CD4-positive, alpha-beta T cell treated with Interleukin-4 for 1 hour (primary cell): ENCODE data around the gene MGMT.

Source experiments
- DNase-seq, 2 donors: peaks; one replicate each; pipeline ENCODE4 v3.0.0-alpha.2; 2020 to 2022

Gene MGMT

DNA sequence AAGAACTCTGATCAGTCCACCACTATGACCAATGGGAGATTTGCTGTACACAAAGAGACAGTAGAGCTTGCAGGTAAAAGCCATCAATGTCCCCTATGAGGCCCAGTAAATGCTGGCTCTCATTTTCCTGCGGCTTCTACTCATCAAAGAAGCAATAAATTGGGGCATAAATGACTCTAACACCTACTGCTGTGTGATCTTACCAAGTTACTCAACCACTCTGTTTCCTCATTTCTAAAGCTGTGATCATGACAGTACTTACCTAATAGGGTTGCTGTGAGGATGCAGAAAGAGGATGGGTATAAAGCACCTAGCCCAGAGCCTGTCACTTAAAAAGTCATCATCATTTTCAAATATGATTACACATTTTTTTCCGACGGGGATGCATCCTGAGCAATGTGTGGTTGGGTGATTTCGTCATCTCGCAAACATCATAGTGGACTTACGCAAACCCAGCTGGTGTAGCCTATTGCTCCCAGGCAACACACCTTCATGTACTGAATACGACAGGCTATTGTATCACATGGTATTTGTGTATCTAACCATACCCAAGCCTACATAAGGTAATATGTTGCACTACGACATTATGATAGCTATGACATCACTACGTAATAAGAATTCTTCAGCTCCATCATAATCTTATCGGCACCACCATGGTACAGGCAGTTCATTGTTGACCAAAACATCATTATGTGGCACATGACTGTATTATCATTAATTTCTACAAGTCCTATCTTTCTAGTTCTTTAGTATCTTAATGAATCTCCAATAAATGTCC, 7.1 kb upstream of the MGMT start:
- DNase-seq, result no peak

DNA sequence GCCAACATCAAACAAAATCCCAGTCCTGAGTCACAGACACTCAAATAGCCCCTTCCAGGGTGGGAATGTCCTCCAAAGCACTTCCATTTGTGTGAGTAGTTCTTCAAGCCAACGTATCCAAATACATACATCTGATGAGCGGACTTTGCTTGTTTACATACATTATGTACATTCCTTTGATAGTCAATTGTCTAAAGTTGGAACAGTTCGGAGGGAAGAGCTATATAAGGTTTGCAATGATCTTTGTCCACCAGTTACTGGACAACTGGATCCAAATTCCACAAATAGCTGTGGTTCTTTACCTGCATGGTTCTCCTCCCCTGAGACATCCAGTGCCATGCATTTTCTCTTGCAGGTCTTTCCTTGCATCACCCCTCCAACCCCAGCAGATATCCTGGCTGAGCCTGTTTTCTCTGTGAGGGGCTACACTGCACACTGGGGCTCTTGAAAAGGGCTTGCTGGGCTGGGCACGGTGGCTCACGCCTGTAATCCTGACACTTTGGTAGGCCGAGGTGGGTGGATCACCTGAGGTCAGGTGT, 4.7 kb upstream of the MGMT start:
- DNase-seq, result no peak

DNA sequence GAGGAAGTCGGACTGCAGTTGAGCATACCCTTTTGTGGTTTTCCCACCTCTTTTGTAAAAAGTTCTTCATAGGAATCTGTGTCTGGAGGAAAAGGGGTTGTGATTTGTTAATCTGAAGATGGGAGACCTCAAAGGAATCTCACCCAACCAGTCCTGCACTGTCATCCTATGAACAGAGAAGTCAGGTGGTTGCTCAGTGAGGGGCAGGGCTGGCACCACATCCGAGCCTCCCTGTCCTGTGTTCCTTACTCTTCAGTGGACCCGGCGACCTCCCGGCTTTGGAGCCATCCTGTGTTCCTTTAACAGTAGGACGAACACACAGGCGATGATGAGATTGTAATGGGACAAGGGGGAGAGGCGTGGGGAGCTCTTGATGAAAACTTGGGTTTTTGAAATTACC, 2.8 kb upstream of the MGMT start:
- DNase-seq, result no peak

DNA sequence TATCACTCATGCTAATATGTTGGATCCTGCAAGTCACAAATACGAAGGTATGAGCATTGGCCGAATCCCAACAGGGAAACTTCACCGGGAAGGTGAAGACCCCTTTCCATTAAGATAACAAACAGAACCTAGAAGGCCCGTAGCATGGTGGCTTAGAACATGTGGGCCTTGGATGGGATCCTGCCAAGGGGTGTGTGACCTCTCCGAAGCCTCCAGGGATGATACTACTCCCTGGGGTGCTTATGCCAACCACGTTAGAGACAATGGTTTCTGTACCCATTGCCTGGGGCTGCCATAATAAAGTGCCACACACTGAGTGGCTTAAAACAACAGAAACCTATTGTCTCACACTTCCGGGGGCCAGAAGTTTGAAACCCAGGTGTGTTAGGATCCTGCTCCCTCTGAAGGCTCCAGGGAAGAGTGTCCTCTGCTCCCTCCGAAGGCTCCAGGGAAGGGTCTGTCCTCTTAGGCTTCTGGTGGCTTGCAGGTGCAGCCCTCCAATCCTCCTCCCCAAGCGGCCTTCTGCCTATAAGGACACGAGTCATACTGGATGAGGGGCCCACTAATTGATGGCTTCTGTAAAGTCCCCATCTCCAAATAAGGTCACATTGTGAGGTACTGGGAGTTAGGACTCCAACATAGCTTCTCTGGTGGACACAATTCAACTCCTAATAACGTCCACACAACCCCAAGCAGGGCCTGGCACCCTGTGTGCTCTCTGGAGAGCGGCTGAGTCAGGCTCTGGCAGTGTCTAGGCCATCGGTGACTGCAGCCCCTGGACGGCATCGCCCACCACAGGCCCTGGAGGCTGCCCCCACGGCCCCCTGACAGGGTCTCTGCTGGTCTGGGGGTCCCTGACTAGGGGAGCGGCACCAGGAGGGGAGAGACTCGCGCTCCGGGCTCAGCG, 992 bp upstream of the MGMT start:
- no peak for DNase-seq

DNA sequence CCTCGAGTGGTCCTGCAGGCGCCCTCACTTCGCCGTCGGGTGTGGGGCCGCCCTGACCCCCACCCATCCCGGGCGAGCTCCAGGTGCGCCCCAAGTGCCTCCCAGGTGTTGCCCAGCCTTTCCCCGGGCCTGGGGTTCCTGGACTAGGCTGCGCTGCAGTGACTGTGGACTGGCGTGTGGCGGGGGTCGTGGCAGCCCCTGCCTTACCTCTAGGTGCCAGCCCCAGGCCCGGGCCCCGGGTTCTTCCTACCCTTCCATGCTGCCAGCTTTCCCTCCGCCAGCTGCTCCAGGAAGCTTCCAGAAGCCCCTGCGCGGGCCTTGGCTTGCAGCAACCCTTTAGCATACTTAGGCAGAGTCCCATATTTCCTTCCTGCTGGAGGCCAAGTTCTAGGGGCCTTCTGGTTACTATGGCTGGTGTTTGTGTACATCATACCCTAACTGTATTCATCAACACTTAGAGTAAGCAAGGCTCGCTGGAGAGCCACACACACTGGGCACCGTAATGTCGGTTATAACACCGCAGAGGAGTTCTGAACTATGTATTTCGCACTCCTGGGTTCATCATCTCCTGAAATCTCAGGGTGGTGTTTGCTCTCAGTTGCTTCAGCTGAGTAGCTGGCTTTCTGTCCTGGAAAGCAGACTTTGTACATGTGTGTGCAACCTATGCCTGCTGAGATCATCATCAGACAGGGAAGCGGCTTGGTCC, 471 bp downstream of the MGMT start:
- DNase-seq, result no peak

DNA sequence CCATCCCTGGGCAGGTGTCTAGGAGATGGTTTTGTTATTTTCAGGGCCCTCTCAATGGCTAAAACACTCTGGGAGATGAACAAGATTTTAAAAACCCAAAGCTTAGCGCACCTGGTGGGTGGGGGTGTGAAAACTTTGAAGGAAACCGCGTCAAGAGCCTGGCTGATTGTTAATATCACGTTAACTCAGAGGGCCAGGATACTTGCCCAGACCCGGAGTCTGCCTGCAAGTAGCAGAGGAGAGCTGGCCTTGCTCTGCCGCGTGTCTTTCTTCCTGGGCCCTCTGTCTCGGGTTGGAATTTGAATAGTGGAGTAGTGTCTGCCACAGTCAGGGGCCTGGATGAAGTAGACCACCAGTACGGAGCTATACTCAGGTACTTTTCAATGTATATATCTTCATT, 1.1 kb downstream of the MGMT start:
- no peak for DNase-seq

DNA sequence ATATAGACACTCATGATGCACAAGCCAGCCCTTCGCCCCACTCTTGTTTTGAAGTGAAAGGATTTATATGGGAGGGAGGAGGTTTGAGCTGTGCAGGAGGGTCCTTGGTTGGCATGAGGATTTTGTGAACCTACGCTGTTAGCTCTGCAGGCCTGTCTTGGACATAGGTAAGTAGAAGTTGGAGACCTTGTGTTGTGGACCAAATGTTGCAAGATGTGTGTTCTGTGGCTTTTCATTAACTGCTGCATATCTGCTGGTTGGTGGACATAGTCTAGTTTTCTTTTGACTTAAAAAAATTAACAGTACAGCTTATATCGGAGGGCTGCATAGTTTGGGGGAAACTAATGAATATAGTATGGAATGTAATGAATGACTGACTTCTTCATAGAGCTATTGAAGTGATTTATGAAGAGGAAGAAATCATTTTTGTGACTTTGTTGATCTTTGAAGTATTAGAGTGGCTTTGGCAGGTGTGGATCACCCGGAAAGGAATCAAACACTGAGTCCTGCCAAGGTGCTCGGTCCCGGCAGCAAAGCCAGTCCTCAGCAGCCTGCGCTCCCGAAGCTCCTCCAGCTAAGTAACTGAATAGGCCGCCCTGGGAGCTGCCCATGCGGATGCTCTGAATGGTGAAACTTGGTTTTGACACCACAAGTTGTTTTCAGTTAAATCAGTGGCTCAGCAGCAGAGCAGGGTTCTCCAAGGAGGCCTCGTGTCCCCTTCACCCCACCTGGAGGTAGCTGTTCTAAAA, 3.2 kb downstream of the MGMT start:
- no peak for DNase-seq

DNA sequence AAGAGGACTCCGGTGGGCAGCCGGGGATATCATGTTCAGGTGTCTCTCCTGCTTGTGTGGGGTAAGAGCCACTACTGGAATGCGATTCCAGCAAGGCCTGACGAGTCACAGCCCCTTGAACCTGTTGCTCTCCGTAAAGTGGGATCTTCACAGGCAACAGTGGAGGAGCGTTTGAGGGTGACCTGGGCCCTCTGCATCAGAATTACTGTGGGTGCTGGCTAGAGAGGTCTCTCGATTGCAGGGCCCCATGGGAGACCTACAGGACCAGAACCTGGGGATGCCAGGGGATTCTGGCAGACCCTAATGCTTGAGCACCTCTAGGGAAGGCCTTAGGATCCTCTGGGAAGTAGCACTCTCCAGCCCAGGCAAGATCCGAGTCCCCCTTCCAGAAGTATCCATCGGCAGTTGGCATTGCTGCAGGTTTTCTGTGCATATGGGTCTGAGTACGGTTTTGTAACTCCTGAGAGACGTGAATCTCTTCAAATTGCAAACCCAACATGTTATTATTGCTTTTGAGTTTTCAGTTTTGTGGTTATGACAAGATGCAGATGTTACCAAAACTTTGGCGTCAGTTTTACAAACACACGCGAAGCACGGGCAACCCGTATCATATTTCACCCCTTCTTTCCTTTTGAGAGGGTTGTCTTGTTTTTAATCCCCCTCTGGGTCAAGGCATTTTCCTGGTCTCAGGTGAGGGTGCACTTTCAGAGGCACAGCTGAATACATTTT, 4.6 kb downstream of the MGMT start:
- DNase-seq, result no peak

DNA sequence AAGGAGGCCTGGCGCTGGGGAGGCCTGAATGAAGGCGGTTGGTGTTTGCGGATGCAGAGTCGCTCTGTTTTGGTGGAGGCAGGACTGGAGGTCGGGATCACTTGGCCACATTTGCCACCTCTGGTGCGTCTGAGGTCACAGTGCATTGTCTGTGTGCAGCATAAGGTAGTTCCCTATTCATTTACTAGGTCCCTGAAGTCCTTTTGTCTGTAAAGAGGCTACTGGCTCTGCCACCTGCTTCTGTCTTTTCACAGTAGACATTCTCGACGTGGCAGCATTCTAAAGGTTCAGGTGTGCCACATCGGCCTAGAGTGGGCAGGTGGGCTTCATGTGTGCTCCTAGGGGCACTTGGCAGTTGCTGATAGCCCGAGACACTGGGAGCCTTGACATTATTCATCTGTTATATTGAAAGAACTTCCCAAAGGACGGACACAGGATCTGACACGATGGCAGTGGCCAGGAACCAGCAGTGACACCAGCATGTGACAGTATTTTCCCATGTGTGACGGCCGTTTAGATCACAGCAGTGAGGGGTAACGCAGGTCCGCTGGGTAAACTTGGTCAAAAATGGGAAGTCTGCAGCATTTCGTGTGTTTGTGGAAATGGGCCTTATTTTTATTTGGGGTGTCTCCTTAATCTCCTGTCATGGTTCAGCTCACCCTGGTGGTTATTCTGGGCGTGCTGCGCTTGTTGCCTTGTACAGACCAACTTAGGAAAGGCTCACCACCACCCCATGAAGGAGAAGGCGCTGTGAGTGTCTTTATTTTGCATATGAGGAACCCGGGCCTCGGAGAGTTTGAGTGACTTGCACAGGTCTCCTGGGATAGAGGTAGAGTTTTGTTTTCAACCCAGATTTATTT, 5.9 kb downstream of the MGMT start:
- no peak for DNase-seq

DNA sequence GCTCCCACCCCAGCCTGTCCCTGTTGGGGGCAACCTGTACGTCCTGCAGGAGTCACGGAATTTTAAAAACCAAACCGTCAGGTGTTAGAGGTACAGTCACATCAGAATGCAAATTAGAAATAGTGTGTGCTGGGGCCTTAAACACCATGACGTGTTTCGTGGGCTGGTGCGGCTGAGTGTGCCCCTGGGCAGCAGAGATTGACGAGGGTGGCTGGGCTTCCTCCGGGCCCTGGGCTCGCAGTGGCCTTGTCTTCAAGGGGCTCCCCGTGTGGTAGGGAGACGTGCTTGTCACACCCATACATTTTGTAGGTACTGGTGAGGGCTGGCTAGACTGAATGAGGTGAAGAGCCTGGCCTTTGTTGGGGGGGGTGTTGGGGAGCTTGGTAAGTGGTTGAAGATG, 7.6 kb downstream of the MGMT start:
- DNase-seq, result no peak

DNA sequence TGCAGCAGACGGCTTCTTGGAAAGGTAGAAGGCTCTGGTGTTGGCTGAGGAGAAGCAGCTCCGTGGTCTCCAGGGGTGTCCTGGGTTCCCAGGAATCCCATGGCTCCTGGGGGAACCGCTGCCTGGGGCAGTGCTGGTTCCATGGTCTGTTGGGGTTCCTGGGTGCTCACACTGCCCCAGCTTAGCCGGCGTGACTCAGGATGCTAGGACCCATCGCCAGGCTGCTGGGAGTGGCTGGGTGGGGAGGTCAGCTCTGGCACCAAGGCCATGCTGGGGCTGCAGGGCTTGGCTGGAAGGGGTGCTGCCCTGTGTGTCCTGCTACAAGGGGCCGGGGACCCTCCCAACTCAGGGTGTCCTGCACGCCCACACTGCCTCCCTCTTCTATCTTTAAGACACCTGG, 9.4 kb downstream of the MGMT start:
- no peak for DNase-seq

DNA sequence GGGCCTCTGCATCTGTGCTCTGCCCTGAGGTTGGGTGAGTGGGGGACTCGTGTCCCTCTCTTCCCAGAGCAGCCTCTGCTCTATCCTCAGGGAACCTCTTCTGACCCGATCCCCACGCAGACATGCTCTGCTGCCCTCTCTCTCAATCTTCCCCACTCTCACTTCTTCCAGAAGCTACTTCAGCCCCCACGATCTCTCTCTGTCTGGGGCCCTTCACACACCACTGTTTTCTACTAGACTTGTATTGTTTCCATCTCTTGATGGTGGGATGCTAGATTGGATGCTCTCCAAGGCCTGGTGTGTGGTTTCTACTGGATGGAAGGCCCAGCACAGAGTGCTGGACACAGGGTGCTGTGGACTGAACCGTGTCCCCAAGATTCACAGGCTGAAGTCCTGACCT, 10.0 kb downstream of the MGMT start:
- no peak for DNase-seq

DNA sequence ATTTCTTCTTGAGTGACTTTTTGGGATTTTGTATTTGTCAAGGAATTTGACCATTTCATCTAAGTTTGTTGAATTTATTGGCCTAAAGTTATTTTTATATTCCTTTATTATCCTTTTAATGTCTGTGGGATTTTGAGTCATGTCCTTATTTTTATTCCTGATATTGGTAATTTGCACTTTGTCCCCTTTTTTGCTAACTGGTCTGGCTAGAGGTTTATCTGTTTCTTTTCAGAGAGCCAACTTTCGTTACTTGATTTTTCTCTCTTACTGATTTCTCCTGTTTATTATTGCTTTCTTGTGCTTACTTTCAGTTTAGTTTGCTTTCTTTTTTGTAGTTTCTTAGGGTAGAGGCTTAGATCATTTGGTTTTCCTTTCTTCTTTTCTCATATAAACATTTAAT, 14.6 kb downstream of the MGMT start:
- DNase-seq, result no peak

DNA sequence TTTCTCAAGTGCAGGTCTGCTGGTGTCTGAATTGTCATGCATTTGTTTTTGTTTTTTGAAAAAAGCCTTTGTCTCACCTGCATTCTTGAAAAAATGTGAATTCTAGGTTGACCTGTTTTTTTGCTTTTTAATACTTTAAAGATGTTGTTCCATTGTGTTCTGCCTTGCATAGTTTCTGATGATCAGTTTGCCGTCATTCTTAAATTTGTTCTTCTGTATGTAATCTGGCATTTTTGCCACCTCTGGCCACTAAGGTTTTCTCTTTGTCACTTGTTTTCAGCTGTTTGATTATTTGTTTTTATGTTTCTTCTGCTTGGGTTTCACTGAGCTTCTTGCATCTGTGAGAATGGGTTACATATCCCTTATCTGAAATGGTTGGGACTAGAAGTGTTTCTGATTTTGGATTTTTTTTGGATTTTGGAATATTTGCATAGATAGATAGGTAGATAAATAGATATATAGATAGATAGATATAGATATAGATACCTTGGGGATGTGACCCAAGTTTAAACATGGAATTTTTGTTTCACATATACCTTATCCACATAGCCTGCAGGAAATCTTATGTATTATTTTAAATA, 16.5 kb downstream of the MGMT start:
- DNase-seq, result no peak

DNA sequence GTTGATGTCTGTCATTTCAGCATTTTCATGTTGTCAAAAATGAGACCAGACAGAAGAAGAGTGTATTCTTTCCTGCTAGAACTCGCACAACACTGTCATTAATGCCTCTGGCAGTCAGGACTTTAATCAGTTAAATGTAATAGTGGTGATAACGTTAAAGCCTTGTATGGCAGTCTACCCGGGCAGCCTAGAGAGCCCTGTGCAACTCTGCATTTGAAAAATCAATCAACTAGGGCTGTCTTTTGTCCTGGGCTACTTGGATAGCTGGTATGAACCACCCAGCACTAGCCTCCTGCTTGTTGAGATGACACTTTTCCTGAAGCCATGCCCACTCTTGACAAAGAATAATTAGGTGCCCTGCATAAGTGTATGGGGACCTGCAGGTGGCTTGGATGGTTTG, 19.8 kb downstream of the MGMT start:
- DNase-seq, result no peak

DNA sequence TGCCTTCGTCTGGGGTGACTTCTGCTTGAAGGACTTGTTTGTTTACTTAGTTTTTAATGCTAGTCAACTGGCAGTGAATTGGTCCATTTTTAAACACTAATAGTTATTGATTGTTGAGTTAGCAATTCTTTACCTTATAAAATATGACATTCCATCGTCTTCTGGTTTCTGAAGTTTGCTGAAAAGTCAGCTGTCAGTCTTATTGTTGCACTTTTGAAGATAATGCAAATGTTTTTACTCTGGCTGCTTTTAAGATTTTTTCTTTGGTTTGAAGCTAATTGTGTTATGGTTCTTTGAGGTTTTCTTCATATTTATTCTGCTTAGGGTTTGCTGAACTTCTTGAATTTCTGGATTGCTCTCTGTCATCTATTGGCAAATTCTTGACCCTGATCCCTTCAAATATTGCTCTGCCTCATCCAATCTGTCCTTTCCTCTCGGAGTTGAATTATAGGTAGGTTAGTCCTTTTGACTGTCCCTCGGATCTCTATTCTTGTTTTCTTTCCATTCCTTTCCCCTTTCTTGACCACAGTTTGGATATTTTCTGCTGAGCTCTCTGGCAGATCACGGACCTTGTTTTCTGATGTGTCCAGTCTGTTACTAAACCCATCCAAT, 24.2 kb downstream of the MGMT start:
- DNase-seq, result no peak

DNA sequence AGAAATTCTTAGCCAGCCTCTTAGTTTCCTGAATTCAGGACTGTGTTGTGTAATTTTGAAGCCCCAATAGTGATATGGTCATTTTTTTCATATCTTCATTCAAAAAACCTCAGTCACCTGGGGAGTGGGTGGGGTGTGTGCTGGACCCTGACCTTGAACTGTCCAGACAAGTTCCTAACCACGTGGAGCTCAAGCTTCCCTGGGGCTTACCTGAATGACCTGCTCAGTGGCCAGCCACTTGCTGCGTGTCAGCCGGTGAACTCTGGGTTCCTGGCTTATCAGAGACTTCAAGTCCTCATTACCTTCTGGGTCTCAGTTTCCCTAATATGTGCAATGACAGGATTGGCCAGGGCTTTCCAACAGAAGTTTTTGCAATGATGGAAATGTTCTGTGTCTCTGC, 27.1 kb downstream of the MGMT start:
- no peak for DNase-seq

DNA sequence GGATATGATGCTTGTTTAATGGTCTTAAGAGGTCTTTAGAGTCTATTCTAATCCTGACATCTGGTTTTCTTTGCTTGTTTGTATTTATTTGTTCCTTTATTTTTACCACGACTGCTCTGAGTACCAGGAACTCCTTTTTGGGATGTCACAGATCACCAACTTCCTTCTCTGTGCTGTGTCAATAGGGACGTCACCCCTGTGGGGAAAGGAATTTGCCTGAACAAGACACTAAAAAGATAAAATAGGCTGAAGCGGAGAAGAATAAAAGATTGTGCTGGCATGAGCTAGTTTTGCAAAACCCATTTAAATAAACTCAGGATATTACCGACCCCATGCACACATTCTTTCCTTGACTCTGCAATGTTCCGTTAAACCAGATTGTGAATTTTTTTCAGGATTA, 27.7 kb downstream of the MGMT start:
- no peak for DNase-seq

DNA sequence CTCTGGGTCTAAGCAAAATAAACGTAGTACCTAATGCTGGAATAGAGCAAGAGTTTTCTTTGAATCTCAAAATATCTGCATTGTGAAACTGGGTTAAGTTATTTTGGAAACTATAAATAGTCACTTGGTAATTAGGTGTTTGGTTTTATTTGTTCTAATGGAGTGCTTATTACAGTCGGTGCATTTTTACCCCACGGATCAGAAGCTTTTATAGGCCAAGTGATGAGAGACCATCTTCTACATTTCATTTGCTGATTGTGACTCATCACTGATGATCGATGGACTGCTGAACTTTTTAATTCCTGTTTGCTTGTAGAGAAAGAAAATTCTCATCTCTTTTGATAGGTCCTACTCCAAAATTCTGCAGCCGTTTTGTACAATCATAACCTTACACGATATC, 28.2 kb downstream of the MGMT start:
- DNase-seq, result no peak

DNA sequence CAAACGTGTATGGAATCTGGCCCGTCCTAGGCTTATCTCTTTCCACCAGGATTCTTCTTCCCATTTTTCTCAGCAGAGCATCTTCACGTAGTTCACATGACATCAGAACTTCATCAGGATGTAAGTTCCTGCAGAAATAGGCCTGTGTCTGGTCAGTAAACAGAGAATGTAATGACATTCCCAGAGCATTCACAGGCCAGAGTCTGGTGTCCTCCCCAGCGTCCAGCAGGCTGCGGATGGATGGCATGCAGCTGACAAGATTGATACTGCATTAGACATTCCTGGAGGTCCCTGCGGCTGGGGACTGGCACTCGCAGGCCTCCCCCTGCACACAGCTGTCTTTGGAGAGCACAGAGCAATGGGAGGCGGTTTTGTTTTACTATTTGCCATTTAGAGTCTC, 28.7 kb downstream of the MGMT start:
- no peak for DNase-seq
